ENCODE data around the gene ACSS2.
A peak's percentile ranks its signal among the peaks of the same experiment; 100 is the strongest.

Gene ACSS2

GRCh38 chr20:34876406-34877282 lies at the start of gene ACSS2:
Gene ACSS2, plus strand, starts transcription at chr20:34876612. Its CDS starts 34 bp downstream, at chr20:34876646.
- peaks cover under 1% of the 10 kb centered on the region for H3K4me1 ChIP-seq (ENCODE audit: insufficient read depth, insufficient read length)
- no peak for DNase-seq (ENCODE audit: low read depth, low spot score)
- TF ChIP-seq YY1 (IDR thresholded peaks at IDR 0.05; ENCODE audit: insufficient read depth, insufficient read length) (no peak), SUZ12 (IDR thresholded peaks at IDR 0.05; ENCODE audit: extremely low read depth, insufficient read depth, insufficient read length) (no peak), ZNF274 (IDR thresholded peaks at IDR 0.05; ENCODE audit: low read depth, low read length) (no peak)
- H3K27me3 ChIP-seq (ENCODE audit: insufficient read depth, insufficient read length), result peaks cover 37% of the 10 kb centered on the region
- peak within 1 kb of the TSS; percentile 88 for H3K9ac ChIP-seq (ENCODE audit: insufficient read length, low read depth)
- no peaks in the 10 kb centered on the region for H3K36me3 ChIP-seq (ENCODE audit: insufficient read depth, insufficient read length, low read length)
- H3K9me3 ChIP-seq (ENCODE audit: insufficient read depth, low read length), result no peaks in the 10 kb centered on the region
- peak within 1 kb of the TSS; percentile 83 for H3K4me3 ChIP-seq (ENCODE audit: insufficient read length, low read depth)

- H3K36me3 ChIP-seq (ENCODE audit: insufficient read depth, insufficient read length, low read length), result no peaks in the 10 kb centered on the region
Measured at GRCh38 chr20:34829191-34829590, 47.2 kb upstream of the ACSS2 start.

GRCh38 chr20:34831936-34832335 lies 44.5 kb upstream of the ACSS2 start:
- no peak for TF ChIP-seq SUZ12 (IDR thresholded peaks at IDR 0.05; ENCODE audit: extremely low read depth, insufficient read depth, insufficient read length)
- TF ChIP-seq YY1 (IDR thresholded peaks at IDR 0.05; ENCODE audit: insufficient read depth, insufficient read length), result no peak
- TF ChIP-seq ZNF274 (IDR thresholded peaks at IDR 0.05; ENCODE audit: low read depth, low read length), result no peak
- Histone ChIP-seq H3K9ac (ENCODE audit: insufficient read length, low read depth) (no peak overlapping the region), H3K36me3 (ENCODE audit: insufficient read depth, insufficient read length, low read length) (no peaks in the 10 kb centered on the region), H3K4me1 (ENCODE audit: insufficient read depth, insufficient read length) (no peaks in the 10 kb centered on the region), H3K4me3 (ENCODE audit: insufficient read length, low read depth) (no peak overlapping the region), H3K27me3 (ENCODE audit: insufficient read depth, insufficient read length) (no peaks in the 10 kb centered on the region), H3K9me3 (ENCODE audit: insufficient read depth, low read length) (peaks cover 15% of the 10 kb centered on the region; the same call in 1 of the 2 replicates)
- no peak for DNase-seq (ENCODE audit: low read depth, low spot score)

More at GRCh38 chr20:34829191-34829590, 47.2 kb upstream of the ACSS2 start:
- TF ChIP-seq ZNF274 (IDR thresholded peaks at IDR 0.05; ENCODE audit: low read depth, low read length) (no peak), SUZ12 (IDR thresholded peaks at IDR 0.05; ENCODE audit: extremely low read depth, insufficient read depth, insufficient read length) (no peak), YY1 (IDR thresholded peaks at IDR 0.05; ENCODE audit: insufficient read depth, insufficient read length) (no peak)
- H3K27me3 ChIP-seq (ENCODE audit: insufficient read depth, insufficient read length), result no peaks in the 10 kb centered on the region
- no peak overlapping the region for H3K4me3 ChIP-seq (ENCODE audit: insufficient read length, low read depth)
- no peaks in the 10 kb centered on the region for H3K4me1 ChIP-seq (ENCODE audit: insufficient read depth, insufficient read length)
- no peaks in the 10 kb centered on the region for H3K9me3 ChIP-seq (ENCODE audit: insufficient read depth, low read length)
- H3K9ac ChIP-seq (ENCODE audit: insufficient read length, low read depth), result no peak overlapping the region
- no peak for DNase-seq (ENCODE audit: low read depth, low spot score)

GRCh38 chr20:34834459-34834893 lies 41.9 kb upstream of the ACSS2 start:
- H3K4me1 ChIP-seq (ENCODE audit: insufficient read depth, insufficient read length), result no peaks in the 10 kb centered on the region
- no peaks in the 10 kb centered on the region for H3K36me3 ChIP-seq (ENCODE audit: insufficient read depth, insufficient read length, low read length)
- H3K9ac ChIP-seq (ENCODE audit: insufficient read length, low read depth), result no peak overlapping the region
- no peak for DNase-seq (ENCODE audit: low read depth, low spot score)
- peaks cover 15% of the 10 kb centered on the region; the same call in 1 of the 2 replicates for H3K9me3 ChIP-seq (ENCODE audit: insufficient read depth, low read length)
- H3K4me3 ChIP-seq (ENCODE audit: insufficient read length, low read depth), result no peak overlapping the region
- TF ChIP-seq SUZ12 (IDR thresholded peaks at IDR 0.05; ENCODE audit: extremely low read depth, insufficient read depth, insufficient read length), result no peak
- TF ChIP-seq YY1 (IDR thresholded peaks at IDR 0.05; ENCODE audit: insufficient read depth, insufficient read length), result no peak
- H3K27me3 ChIP-seq (ENCODE audit: insufficient read depth, insufficient read length), result no peaks in the 10 kb centered on the region

- TF ChIP-seq YY1 (IDR thresholded peaks at IDR 0.05; ENCODE audit: insufficient read depth, insufficient read length) (no peak), SUZ12 (IDR thresholded peaks at IDR 0.05; ENCODE audit: extremely low read depth, insufficient read depth, insufficient read length) (no peak), ZNF274 (IDR thresholded peaks at IDR 0.05; ENCODE audit: low read depth, low read length) (no peak)
- Histone ChIP-seq H3K9ac (ENCODE audit: insufficient read length, low read depth) (no peak overlapping the region), H3K9me3 (ENCODE audit: insufficient read depth, low read length) (no peaks in the 10 kb centered on the region), H3K4me1 (ENCODE audit: insufficient read depth, insufficient read length) (no peaks in the 10 kb centered on the region), H3K27me3 (ENCODE audit: insufficient read depth, insufficient read length) (no peaks in the 10 kb centered on the region), H3K4me3 (ENCODE audit: insufficient read length, low read depth) (no peak overlapping the region), H3K36me3 (ENCODE audit: insufficient read depth, insufficient read length, low read length) (peaks cover 6% of the 10 kb centered on the region)
- DNase-seq (ENCODE audit: low read depth, low spot score), result no peak
Measured at GRCh38 chr20:34842143-34842542, 34.3 kb upstream of the ACSS2 start.

GRCh38 chr20:34843421-34843820 lies 33.0 kb upstream of the ACSS2 start:
- no peak for TF ChIP-seq ZNF274 (IDR thresholded peaks at IDR 0.05; ENCODE audit: low read depth, low read length)
- TF ChIP-seq SUZ12 (IDR thresholded peaks at IDR 0.05; ENCODE audit: extremely low read depth, insufficient read depth, insufficient read length), result no peak
- TF ChIP-seq YY1 (IDR thresholded peaks at IDR 0.05; ENCODE audit: insufficient read depth, insufficient read length), result no peak
- Histone ChIP-seq H3K9me3 (ENCODE audit: insufficient read depth, low read length) (no peaks in the 10 kb centered on the region), H3K4me3 (ENCODE audit: insufficient read length, low read depth) (no peak overlapping the region), H3K27me3 (ENCODE audit: insufficient read depth, insufficient read length) (no peaks in the 10 kb centered on the region), H3K36me3 (ENCODE audit: insufficient read depth, insufficient read length, low read length) (peaks cover 10% of the 10 kb centered on the region), H3K4me1 (ENCODE audit: insufficient read depth, insufficient read length) (no peaks in the 10 kb centered on the region), H3K9ac (ENCODE audit: insufficient read length, low read depth) (no peak overlapping the region)
- no peak for DNase-seq (ENCODE audit: low read depth, low spot score)

GRCh38 chr20:34848597-34848996 lies 27.8 kb upstream of the ACSS2 start:
- DNase-seq (ENCODE audit: low read depth, low spot score), result no peak
- no peaks in the 10 kb centered on the region for H3K4me1 ChIP-seq (ENCODE audit: insufficient read depth, insufficient read length)
- H3K9ac ChIP-seq (ENCODE audit: insufficient read length, low read depth), result no peak overlapping the region
- no peaks in the 10 kb centered on the region for H3K9me3 ChIP-seq (ENCODE audit: insufficient read depth, low read length)
- H3K4me3 ChIP-seq (ENCODE audit: insufficient read length, low read depth), result no peak overlapping the region
- H3K36me3 ChIP-seq (ENCODE audit: insufficient read depth, insufficient read length, low read length), result peaks cover 32% of the 10 kb centered on the region
- TF ChIP-seq YY1 (IDR thresholded peaks at IDR 0.05; ENCODE audit: insufficient read depth, insufficient read length) (no peak), SUZ12 (IDR thresholded peaks at IDR 0.05; ENCODE audit: extremely low read depth, insufficient read depth, insufficient read length) (no peak), ZNF274 (IDR thresholded peaks at IDR 0.05; ENCODE audit: low read depth, low read length) (no peak)
- no peaks in the 10 kb centered on the region for H3K27me3 ChIP-seq (ENCODE audit: insufficient read depth, insufficient read length)

Data from NT2/D1 (cell line).